ENCODE measurements around the gene PPP3CB.

DNA sequence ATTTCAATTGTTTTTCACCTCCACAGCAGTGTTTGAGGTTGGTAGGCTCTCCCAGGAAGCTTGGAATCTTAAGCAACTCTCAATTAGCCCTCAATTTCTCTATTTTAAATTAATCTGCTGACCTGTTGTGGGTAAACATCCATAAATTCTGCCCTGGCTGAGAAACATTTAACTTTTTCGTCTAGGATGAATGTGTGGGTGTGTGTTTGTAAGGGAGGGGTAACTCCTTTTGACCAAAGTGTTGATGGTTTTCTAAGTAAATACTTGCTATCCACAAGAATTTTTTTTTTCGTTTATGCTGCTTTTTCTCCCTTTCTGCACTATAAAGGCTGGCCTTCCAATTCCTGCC lies 973 bp downstream of the PPP3CB start:
- TF ChIP-seq, protein P1, sequence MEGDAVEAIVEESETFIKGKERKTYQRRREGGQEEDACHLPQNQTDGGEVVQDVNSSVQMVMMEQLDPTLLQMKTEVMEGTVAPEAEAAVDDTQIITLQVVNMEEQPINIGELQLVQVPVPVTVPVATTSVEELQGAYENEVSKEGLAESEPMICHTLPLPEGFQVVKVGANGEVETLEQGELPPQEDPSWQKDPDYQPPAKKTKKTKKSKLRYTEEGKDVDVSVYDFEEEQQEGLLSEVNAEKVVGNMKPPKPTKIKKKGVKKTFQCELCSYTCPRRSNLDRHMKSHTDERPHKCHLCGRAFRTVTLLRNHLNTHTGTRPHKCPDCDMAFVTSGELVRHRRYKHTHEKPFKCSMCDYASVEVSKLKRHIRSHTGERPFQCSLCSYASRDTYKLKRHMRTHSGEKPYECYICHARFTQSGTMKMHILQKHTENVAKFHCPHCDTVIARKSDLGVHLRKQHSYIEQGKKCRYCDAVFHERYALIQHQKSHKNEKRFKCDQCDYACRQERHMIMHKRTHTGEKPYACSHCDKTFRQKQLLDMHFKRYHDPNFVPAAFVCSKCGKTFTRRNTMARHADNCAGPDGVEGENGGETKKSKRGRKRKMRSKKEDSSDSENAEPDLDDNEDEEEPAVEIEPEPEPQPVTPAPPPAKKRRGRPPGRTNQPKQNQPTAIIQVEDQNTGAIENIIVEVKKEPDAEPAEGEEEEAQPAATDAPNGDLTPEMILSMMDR (conservative IDR thresholded peaks at IDR 0.05 in 1 of 2, IDR thresholded peaks at IDR 0.05 in 1 of 2; ENCODE audit: extremely low read depth in 1 of 2, insufficient read depth in 1 of 2, low read depth in 1 of 2, low read length in 2 of 2) = no peak
- TF ChIP-seq EZH2 (IDR thresholded peaks at IDR 0.05; ENCODE audit: borderline replicate concordance, low read length) = no peak

Measured in mammary epithelial cell (primary cell).